HG03139 (cell line): ENCODE data around the gene RENBP.

Source experiments
- ATAC-seq: cut with Tn5 transposase; IDR thresholded peaks from one replicate; pipeline ENCODE4 v1.9.1; 2021; ENCODE audit not compliant: unreplicated experiment

The RENBP gene

DNA sequence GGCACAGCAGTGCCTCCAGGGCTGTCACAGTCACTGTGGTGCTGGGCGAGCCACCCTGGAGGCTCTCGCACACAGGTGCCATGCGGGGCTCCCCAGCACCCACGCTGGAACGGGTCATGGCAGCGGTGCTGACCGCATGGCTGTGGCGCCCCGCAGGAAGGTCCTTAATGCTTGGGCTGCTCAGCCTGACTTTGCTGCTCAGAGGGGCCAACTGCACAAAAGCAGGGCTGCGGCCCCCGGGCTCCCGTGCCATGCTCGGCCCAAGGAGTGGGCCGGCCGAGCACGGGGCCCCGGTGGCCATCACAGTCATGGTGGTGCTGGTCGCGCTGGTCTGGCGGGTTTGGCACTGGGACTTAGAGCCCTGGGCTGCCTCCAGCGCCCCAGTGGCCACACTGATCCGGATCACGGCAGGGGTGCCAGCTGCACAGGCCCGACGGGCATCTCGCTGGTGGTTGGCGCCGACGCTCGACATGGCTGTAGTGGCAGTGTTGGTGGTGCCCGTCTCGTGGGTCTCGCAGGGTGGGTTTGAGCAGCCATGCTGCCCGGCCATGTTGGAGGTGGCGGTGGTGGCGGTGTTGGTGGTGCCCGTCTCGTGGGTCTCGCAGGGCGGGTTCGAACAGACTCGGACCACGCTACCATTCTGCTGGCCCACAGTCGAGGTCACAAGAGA, 10.2 kb upstream of the RENBP start:
- no peak for ATAC-seq

DNA sequence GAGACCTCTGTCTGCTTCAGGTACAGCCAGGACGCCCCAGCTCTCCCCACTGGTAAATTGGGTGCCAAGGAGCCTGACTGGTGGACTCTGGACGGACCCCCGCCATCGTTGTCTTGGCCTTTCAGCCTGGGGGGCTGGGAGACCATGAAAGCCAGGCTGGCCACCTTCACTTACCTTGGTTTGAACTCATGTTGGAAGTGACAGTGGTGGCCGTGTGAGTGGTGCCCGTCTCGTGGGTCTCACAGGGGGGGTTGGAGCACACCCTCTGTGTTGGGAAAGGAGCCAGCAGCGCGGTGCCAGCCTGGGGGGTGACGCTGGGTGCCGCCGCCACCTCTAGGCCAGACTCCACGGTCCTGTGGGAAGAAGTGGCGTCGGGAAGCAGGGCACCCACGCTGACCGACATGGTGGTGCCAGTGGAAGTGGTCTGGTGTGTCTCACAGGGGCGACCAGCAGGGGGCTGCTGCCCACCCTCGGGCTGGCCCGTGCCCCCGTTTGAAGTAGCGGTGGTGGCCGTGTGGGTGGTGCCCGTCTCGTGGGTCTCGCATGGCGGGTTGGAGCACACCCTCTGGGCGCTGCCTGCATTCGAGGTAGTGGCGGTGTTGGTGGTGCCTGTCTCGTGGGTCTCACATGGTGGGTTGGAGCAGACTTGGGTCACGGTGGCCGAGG, 9.6 kb upstream of the RENBP start:
- ATAC-seq: no peak

DNA sequence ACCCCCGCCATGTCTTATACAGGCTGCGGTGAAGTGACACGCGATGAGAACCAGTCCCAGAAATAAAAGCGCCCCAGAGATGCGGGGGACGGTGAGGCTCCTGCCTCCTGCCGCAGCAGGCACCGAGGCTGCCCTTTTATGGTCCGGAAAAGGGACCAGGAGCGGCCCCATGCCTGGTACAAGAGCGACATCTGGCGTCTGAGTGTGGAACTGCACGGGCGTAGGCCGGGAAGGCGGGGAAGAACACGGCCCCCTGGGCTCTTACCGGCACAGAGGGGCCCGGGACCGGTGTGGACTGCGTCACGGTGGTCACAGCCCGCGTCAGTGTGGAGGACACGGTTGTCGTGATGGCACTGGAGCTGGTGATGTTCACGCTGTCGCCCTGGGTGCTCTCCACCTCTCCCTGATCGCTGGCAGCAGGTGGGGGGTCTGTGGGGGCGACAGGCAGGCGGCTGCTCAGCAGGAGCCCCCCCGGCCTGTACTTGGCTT, 8.9 kb upstream of the RENBP start:
- ATAC-seq: no peak

- ATAC-seq: no peak
These were observed 8.1 kb upstream of the RENBP start for GRCh38 chrX:153952373-153953026.

GRCh38 chrX:153951683-153952372, 7.4 kb upstream of the RENBP start:
- ATAC-seq: no peak

- no peak for ATAC-seq
These were observed 5.7 kb upstream of the RENBP start for GRCh38 chrX:153950127-153950526.

DNA sequence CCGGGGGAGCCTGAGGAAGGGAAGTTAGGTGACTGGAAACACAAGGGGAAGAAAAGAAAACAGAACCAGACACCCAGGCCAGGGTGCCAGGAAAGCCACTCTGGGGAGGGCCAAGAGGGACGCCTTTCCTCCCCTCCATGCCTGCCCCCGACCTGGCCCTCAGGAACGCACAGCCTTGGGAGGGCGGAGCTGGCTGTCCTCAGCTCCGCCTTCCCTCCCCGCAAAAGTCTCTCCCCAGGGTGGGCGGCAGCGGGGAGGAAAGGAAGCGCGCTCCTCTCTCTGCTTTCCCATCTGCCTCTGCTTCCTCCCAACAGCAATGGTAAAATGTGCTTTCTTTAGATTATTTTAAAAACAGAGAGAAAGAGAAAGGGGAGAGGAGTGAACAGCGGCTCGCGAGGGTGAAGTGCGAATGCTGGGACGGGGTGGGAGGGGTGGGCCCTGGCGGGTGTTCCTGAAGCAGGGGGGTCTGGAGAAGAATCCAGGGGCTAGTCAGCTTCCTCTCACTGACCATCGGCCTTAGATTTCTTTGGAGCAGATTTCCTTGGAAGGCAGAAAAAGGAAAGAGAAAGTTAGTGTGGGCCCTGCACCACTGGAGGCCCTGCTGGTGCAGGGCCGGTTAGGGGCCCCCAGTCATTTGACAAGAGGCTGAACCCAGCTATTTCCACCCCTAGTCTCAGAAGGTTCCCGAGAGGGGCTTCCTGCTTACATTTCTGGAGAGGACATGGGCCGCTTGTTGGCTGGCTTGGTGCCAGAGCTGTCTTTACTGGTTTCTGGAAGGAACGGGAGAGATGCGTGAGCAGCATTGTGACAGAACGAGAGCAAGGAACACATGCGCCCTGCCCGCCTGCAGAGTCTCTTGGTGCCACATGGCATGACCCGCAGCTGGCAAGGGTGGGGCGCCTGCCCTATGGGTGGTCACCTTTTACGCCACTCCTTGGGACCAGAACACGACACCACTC, 4.7 kb upstream of the RENBP start:
- ATAC-seq: no peak

- ATAC-seq: no peak
These were observed 3.6 kb upstream of the RENBP start for GRCh38 chrX:153948002-153948466.

DNA sequence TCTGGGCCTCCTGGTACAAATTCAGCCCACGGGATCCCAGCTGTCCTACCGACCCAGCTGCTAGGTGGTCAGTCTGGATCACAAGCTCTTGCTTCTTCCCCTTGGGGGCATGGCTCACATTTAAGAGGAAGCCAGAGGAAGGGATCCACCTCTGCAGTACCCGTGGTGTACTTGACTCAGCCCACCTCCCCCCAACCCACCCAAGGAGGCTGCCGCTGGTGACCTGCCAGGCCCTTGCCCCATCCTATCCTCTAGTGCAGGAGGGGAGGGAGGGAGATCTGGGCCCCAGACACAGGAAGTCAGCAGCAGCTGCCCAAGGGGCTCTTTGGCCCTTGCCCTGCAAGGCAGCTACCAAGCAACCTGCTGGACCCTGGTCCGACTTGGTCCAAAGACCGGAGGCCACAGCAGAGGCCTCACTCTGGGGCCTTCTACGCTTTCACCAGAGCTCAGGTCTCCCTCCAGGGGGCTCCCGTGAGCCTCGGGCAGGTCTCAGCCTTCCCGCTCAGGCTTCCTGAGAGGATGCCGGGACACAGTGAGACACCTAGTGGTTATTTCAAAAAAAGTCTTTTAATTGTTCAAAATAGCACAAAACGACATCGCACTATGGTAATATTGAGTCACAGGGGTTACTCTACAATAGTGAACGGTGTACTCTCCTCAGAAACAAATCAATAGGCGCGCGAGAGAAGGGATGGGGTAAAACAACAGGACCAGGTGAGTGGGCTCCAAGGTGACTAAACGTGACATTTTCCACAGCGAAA, 2.7 kb upstream of the RENBP start:
- no peak for ATAC-seq

DNA sequence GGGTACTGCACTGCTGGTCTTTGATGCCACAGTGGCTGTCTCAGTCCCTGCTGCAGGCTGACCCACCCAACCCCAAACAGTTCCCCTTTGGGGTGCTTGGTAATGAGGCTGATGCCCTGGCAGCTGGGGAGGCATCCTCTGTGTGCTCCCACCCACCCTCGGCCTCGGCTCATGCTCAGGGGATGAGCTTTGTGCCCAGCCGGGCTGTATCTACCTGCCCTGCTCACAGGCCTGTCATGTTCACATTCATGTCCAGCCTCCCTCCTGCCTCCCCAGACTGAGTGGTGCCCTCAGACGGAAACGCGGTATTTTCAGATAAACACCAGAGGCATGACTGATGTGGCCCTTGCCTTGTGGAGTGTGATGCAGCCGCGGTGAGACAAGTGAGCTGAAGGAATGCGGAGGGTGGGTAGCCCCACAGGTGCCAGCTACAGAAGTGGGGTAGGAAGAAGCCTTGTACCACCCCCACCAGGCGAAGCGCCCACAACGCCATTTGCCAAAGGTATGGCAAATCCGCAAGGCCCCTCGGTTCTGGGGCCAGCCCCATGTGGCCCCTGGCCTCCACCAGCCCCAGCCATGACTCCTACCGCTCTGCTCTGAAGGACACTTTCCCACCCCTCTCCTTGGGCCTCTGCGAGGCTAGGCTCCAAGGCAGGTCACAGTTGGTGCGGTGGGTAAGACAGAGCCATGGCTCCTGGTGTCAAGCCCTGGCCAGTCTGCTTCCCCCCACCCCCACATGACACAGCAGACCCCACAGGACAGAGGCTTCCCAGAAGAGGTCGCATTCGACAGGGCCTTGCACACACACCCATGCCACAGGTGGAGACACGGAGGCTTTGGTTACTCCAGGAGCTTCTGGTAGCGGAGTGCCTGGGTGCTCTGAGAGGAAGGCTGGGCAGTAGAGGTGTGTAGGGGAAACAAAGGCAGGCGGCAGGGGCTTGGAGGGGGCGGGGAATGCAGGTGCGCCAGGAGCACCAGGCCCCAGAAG, 1.8 kb upstream of the RENBP start:
- ATAC-seq: no peak

GRCh38 chrX:153944800-153945150, 332 bp upstream of the RENBP start:
- ATAC-seq: no peak

DNA sequence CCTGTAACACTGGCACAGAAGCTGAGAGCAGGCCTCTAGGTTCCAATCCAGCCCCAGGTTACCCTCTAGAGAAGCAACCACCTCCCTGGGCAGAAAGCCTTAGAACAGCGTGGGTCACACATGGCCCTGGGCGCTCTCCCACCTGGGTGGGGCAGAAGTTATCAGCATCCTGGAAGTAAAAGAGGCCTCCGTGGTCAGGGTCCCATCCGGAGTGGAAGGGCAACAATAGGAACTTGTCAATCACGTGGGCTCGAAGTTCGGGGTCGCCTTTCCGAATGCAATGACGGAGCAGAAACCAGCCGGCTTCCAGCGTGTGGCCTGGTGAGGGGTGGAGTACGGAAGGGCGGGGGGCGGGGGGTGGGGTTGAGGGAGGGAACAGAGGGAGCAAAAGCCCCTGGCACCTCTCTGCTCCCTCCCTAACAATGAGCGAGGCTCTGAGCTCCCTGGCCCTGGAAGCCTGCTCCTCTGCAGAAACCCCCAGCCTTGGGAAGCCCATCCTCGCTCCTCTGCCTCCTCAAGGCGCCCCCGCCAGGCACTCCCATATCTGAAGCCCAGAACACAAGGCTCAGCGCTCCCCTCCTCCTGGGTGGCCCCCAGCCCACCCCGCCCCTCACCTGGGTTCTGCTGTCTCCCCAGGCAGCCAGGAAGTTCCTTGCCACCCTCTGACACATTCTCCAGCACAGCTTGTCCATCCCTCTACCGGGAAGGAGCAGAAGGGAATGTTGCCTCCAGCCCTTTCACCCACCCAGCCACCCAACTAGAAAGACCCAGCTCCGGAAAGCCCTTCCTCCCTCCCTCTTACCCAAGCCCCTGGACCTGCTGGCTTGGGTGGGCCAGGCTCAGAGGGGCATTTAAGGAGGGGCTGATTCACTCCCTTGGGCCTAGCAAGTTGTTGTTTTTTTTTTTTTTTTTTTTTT, 2.8 kb downstream of the RENBP start:
- no peak for ATAC-seq

DNA sequence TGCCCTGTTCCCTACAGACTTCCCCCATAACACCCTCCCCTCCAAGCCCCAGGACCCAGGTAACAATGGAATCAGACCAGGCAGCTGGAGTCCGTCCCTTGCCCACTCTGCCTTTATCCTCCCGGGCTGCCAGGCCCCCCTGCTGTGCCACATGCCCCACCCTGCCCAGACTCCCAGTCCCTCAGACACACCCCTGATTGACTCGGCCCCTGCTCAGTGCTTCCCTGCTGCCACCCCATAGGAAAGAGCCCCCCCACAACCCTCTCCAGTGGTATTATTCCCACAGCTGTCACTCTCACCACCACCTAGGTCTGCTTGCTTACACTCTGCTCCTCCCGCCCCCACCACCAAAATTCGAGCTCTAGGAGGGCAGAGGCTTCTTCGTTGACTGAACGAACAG, 4.9 kb downstream of the RENBP start:
- ATAC-seq: no peak

DNA sequence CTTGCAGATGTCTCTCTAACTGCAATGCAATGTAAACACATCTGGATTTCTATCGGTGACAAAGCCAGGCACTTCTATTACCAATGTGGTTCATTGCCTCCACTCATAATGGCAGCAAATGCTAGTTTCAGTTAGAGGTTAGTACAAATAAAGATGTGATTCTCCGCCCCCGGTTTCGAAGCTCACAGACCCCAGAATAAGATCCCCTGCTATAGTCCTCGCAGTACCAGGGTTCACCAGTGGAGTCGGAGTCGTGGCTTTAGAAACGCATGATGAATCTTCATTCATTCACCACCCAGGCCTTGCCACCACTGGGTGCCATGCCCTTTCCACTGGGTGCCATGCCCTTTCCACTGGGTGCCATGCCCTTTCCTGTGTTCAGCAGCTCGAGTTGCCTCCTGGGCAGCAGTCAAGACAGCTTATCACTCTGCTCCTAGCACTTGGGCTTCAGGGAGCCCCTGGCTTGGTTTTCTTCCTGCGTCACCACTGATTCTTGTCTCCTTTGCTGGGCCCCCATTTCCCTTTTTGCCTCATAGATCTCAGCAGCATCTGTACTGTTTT, 6.1 kb downstream of the RENBP start:
- ATAC-seq: no peak

GRCh38 chrX:153937056-153937455, 7.4 kb downstream of the RENBP start:
- ATAC-seq: no peak

- no peak for ATAC-seq
These were observed 9.1 kb downstream of the RENBP start for GRCh38 chrX:153935326-153935851.

DNA sequence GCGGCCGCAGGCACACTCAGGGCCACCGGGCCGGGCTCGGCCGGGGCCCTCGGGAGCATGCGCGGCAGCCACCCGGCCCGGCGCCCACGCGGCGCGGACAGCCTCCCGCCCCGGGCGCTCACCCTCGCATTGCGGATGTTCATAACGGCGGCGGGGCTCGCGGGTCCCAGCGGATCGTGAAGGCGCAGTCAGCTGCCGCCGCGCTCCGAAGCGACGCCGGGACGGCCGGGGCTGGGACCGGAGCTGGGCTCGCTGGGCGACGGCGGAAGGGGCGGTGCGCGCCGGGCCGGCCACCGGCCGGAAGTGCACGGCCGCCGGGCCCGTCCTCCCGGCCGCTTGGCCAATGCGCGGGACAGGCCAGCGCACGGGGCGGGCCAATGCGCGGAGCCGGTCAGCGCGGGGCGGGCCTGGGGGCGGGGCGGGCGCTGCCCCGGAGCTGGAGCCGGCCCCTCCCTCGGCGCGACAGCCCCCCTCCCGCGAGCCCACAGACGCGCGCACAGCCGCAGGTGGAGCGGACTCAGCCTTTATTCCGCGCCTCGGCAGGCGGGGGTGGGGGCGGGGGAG, 9.6 kb downstream of the RENBP start, which contains the start of gene NAA10:
Gene NAA10 (minus strand): TSS at position 276 of the 564 bp plus-strand sequence. CDS start 133 bp downstream, at position 143.
- ATAC-seq: peak; percentile 74
